ENCODE results near the gene OR11A1.

- no peak for TF ChIP-seq CTCF (IDR thresholded peaks at IDR 0.05 in 8 of 11, conservative IDR thresholded peaks at IDR 0.05 in 3 of 11)
- no peak for TF ChIP-seq POLR2AphosphoS5 (IDR thresholded peaks at IDR 0.05)
- no peak for TF ChIP-seq POLR2A (IDR thresholded peaks at IDR 0.05)
Measured at GRCh38 chr6:29506446-29507067, 49.7 kb upstream of the OR11A1 start.

Data from spleen (tissue), 7 donors.